LNCaP clone FGC (cell line): Measurements from ENCODE around the gene MEF2B.
"Not testable (repeated sequence)": the region's sequence is repeated elsewhere in the genome, so short reads cannot be mapped to it uniquely, and the experiment has no call there.

ENCODE experiments used
- DNase-seq: peaks from one replicate; pipeline ENCODE4 v3.0.0-alpha.2; 2011; ENCODE audit warnings: low read depth
- H3K4me3 ChIP-seq: 2 replicates; pipeline ENCODE4 v1.5.1; 2011; ENCODE audit warnings: mild to moderate bottlenecking, low read depth, low read length, control low read depth
- TF ChIP-seq, protein P1 (sequence below): IDR thresholded peaks from 2 replicates; pipeline ENCODE4 v1.5.1; 2012; ENCODE audit warnings: mild to moderate bottlenecking; ENCODE audit not compliant: control insufficient read depth, insufficient read depth; ENCODE audit errors: extremely low read depth

The MEF2B gene

DNA sequence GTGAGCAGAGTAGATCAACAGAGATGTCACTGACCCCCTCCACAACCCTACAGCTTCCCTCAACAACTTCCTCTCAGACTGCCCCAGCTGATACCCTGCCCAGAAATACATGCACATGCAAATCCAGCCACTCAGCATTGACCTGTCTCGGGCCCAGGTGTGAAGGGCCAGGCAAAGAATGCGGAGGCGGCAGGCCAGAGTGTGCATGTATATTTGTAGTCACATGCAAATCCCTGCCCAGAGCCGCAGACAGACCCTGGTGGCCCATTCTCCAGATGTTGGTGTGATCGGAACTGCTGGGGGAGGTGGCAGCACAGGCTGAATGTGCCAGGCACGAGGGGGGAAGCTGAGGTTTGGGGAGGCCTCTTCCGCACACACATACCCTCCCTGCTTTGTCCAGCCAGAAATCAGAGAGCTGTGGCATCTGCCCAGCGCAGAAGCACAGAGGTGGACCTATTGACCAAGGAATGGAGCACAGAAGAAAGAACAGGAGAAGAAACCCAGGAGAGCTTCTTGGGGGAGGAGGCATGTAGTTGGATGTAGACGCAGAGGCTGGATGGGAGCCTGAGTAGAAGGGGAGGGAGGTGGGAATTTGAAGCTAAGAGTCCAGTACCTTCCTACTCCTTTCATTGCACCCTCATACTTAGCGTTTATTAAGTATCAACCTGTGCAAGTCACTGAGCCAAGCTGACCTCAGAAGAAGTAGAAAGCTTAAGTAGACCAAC lies 14.4 kb downstream of the MEF2B start:
- no peak for DNase-seq
- TF ChIP-seq, protein P1, sequence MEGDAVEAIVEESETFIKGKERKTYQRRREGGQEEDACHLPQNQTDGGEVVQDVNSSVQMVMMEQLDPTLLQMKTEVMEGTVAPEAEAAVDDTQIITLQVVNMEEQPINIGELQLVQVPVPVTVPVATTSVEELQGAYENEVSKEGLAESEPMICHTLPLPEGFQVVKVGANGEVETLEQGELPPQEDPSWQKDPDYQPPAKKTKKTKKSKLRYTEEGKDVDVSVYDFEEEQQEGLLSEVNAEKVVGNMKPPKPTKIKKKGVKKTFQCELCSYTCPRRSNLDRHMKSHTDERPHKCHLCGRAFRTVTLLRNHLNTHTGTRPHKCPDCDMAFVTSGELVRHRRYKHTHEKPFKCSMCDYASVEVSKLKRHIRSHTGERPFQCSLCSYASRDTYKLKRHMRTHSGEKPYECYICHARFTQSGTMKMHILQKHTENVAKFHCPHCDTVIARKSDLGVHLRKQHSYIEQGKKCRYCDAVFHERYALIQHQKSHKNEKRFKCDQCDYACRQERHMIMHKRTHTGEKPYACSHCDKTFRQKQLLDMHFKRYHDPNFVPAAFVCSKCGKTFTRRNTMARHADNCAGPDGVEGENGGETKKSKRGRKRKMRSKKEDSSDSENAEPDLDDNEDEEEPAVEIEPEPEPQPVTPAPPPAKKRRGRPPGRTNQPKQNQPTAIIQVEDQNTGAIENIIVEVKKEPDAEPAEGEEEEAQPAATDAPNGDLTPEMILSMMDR = no peak
- no peak overlapping the region for H3K4me3 ChIP-seq

DNA sequence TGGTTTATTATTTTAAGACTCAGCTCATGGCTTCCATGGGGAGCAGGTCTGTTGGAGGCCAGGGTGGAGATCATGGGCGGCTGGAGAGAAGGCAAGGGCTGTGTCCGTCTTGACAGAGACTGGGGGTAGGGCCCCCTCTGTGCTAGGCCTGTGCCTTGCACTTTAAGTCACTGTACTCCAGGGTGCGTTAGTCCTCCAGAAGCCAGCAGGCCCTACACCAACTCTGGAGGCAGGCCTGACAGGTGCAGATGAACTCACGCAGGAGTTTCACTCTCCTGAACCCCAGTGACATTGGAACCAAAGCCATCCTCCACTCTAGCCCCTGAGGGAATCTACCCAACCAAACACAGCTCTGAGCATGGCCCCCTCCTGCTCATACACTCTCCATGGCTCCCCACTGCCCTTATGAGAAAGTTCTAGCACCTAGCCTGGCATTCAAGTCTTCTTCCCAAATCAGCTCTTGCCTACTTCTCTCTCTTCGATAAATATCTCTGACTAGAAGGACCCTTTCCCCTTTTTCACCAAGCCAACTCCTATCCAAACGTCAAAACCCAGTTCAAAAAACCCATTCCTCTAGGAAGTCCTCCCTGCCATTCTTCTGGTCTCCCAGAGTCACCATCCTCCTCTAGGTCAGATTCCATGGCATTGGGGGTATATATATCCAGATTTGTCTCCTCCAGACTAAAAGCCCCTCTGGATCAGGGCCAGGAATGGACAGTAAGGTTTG lies 15.1 kb downstream of the MEF2B start:
- DNase-seq = no peak
- no peak overlapping the region for H3K4me3 ChIP-seq
- TF ChIP-seq, protein P1 = no peak

DNA sequence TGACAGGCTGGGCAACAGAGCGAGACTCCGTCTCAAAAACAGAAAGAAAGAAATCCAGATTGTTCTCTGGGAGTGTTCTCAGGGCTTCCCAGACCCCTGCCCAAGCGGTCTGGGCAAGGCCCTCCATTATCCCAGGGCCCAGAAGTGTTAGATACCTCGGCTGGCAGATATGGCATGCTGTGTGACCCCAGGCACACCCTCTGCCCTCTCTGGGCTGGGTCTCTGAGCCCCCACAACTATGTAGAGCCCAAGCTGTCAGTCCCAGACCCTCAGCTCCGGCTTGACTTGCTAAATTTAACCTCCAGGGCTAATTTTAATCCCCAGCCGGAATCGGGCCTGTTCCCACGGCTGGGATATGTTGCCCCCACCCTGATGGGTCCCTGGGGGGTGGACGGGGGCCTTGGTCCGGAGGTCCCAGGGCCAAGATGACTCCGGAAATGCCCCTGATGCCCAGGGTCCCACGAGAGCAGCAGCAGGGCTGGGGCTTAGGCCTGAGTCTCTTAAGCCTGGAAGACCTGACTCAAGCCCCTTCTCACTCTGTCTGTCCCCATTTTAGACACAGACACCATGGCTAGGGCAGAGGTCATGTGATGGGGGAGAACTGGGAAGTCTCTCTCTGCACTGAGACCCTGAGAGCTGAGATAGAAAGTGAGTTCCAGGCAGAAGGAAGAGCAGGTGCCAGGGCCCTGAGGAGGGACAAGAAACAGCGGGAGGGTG lies 17.2 kb downstream of the MEF2B start:
- TF ChIP-seq, protein P1 = no peak

GRCh38 chr19:19151418-19151817 lies 18.6 kb downstream of the MEF2B start:
- TF ChIP-seq, protein P1 = no peak
- no peak for DNase-seq
- H3K4me3 ChIP-seq = no peak overlapping the region

More for the DNA sequence above, 17.2 kb downstream of the MEF2B start:
- no peak overlapping the region for H3K4me3 ChIP-seq
- no peak for DNase-seq

DNA sequence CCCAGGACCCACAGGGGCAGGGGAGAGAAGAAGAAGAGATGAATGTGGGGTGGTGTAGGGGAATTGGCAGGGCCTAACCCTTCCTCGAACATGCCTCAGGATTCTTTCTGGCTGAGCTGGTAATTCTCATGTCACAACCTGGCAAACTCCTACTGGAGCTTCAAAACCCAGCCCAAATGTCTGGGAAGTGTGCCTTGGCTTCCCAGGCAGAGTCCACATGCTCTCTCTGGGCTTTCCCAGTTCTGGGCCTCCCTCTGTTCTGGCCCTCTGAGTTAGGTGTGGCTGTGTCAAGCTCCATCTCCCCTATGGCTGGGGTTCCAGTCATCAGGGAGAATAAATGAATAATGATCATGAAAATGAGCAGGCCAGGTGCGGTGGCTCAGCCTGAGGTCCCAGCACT lies 20.6 kb downstream of the MEF2B start:
- H3K4me3 ChIP-seq = no peak overlapping the region
- TF ChIP-seq, protein P1 = no peak
- DNase-seq = no peak

GRCh38 chr19:19148504-19148903 lies 21.6 kb downstream of the MEF2B start:
- not testable (repeated sequence) for DNase-seq, H3K4me3 ChIP-seq

GRCh38 chr19:19147344-19147743 lies 22.7 kb downstream of the MEF2B start:
- no peak overlapping the region for H3K4me3 ChIP-seq
- TF ChIP-seq, protein P1 = no peak
- no peak for DNase-seq
